ENCODE measurements around the gene LAMA4.
A peak's percentile ranks its signal among the peaks of the same experiment; 100 is the strongest.
"Not testable (repeated sequence)": the region's sequence is repeated elsewhere in the genome, so short reads cannot be mapped to it uniquely, and the experiment has no call there.

Gene LAMA4

GRCh38 chr6:112106026-112106425 lies 148.3 kb downstream of the LAMA4 start:
- ATAC-seq = not testable (repeated sequence)
- 0 out of 2 replicates have a peak, but pooled peaks have one; percentile 40 for TF ChIP-seq ZNF8 (CRISPR knock-in tag; IDR thresholded peaks at IDR 0.05)

GRCh38 chr6:112100561-112100960 lies 153.8 kb downstream of the LAMA4 start:
- TF ChIP-seq ARNTL (CRISPR knock-in tag; IDR thresholded peaks at IDR 0.05; ENCODE audit: borderline replicate concordance, low read depth) (no peak), ZFP30 (CRISPR knock-in tag; IDR thresholded peaks at IDR 0.05) (no peak), ZC3H10 (CRISPR knock-in tag; IDR thresholded peaks at IDR 0.05) (no peak), CSRNP3 (CRISPR knock-in tag; IDR thresholded peaks at IDR 0.05) (no peak)
- no peak for ATAC-seq

- no peak for ATAC-seq
- TF ChIP-seq CSRNP3 (CRISPR knock-in tag; IDR thresholded peaks at IDR 0.05) (no peak), TSHZ2 (CRISPR knock-in tag; IDR thresholded peaks at IDR 0.05) (no peak), RARB (CRISPR knock-in tag; IDR thresholded peaks at IDR 0.05) (no peak), SNAI2 (CRISPR knock-in tag; IDR thresholded peaks at IDR 0.05) (no peak), TOX (CRISPR knock-in tag; IDR thresholded peaks at IDR 0.05; ENCODE audit: borderline replicate concordance) (no peak), ZC3H10 (CRISPR knock-in tag; IDR thresholded peaks at IDR 0.05) (no peak), ESRRG (CRISPR knock-in tag; IDR thresholded peaks at IDR 0.05) (no peak), ZNF70 (CRISPR knock-in tag; IDR thresholded peaks at IDR 0.05) (no peak), ZFP3 (CRISPR knock-in tag; IDR thresholded peaks at IDR 0.05) (no peak), GLIS3 (CRISPR knock-in tag; IDR thresholded peaks at IDR 0.05) (no peak), ARNTL (CRISPR knock-in tag; IDR thresholded peaks at IDR 0.05; ENCODE audit: borderline replicate concordance, low read depth) (no peak), CSDC2 (CRISPR knock-in tag; IDR thresholded peaks at IDR 0.05) (no peak), ZNF565 (CRISPR knock-in tag; conservative IDR thresholded peaks at IDR 0.05; ENCODE audit: low read depth) (no peak), OSR1 (CRISPR knock-in tag; IDR thresholded peaks at IDR 0.05) (no peak), ZNF8 (CRISPR knock-in tag; IDR thresholded peaks at IDR 0.05) (no peak)
Measured at GRCh38 chr6:112096901-112097300, 157.5 kb downstream of the LAMA4 start.

GRCh38 chr6:112087916-112088315 lies 166.5 kb downstream of the LAMA4 start:
- peak; percentile 11; the same call in 2 of the 3 replicates for ATAC-seq
- TF ChIP-seq POU6F1 (CRISPR knock-in tag; IDR thresholded peaks at IDR 0.05; ENCODE audit: borderline replicate concordance, low read depth) = no peak

DNA sequence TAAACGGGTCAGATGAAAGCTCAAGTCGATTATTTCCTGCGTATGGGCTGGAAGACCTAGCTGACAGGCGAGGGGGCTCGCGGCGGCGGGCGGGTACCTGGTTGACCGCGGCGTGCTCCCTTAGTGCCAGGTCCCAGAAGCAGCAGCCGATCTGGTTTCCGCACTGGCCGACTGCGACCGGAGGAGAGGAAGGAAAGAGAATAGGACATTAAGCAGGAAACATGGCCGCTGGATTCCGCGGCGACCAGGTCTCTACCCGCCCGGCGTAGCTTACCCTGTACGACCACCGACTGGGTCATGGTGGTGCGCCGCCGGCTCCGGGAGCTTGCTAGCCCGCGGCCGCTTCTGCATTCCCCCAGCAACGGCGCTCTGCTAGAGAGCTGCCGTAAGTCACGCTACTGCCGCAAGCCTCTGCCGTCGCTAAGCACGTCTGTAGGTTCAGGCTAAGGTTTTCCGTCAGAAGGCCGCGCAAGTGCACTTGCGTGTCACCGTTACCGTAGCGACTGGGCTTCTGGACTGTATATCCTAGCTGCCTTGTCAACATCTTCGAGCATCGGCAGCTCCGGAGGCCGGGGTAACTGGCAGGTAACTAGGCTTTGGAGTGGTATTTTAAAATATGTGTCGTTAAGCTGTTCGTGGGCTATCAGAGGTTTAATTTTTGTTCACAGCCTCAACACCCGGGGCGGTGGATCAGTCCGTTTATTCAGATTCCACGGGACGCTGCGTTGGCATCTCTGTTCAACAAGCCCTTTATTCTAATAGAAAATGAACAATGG lies 167.0 kb downstream of the LAMA4 start, which contains the start of the genes FAM229B and TUBE1:
TSS of gene FAM229B (plus strand) at position 456 of the 776 bp plus-strand sequence. CDS start 11,693 bp downstream, outside the sequence.
TSS of gene TUBE1 (minus strand) at position 347 of the 776 bp plus-strand sequence. CDS start at position 299, 48 bp downstream.
- ATAC-seq = peak; percentile 94
- peak; percentile 28; the same call in 1 of the 2 replicates for TF ChIP-seq TCF4 (CRISPR knock-in tag; IDR thresholded peaks at IDR 0.05; ENCODE audit: borderline replicate concordance)
- no peak for TF ChIP-seq ZNF8 (CRISPR knock-in tag; IDR thresholded peaks at IDR 0.05)
- no peak for TF ChIP-seq PPARA (CRISPR knock-in tag; IDR thresholded peaks at IDR 0.05; ENCODE audit: borderline replicate concordance)
- no peak for TF ChIP-seq GLIS3 (CRISPR knock-in tag; IDR thresholded peaks at IDR 0.05)

Measured in SK-N-SH treated with all-trans-retinoic acid at 6 μM for 48 hours (cell line).